Panc1 (cell line): Measurements from ENCODE around the gene ZBTB46. TPM values are rescaled to one million over a fixed set of nuclear protein-coding genes. Genes with fewer than 3 reads are reported as not detected.

Experiments
- ATAC-seq: fragments of 200-7000 bp; cut with Tn5 transposase; 2 replicates; pipeline ENCODE4 v1.9.1; 2020; ENCODE audit warnings: mild to moderate bottlenecking, moderate library complexity
- BruUV-seq: library from RNA; stranded (reverse); fragments of 400-500 nt; replicated peaks from 2 replicates; lab custom pipeline; 2021; lab: Mats Ljungman, UMichigan
- CTCF ChIA-PET: fragments of 300-600 bp; sonication (Branson Sonifier 250); formaldehyde crosslinking; loops from one replicate; lab custom pipeline; 2022; ENCODE audit warnings: antibody characterized with exemption; lab: Charles Lee
- POLR2A ChIA-PET: fragments of 300-600 bp; sonication (Branson Sonifier 250); formaldehyde crosslinking; loops from one replicate; lab custom pipeline; 2022; ENCODE audit warnings: antibody characterized with exemption; lab: Charles Lee
- DNase-seq: peaks from one replicate; pipeline ENCODE4 v3.0.0-alpha.2; 2010; ENCODE audit warnings: low read depth, low spot score
- H3K27ac ChIP-seq: 2 replicates; pipeline ENCODE4 v1.5.1; 2011; ENCODE audit warnings: mild to moderate bottlenecking, low read length, inconsistent platforms
- H3K27me3 ChIP-seq: fragments of 200-500 bp; sonication (Bioruptor generic); 2 replicates; pipeline ENCODE4 v1.6.0; 2014; ENCODE audit warnings: low read length, inconsistent platforms; ENCODE audit not compliant: control insufficient read depth, insufficient read depth
- H3K36me3 ChIP-seq: fragments of 200-500 bp; sonication (Bioruptor generic); 2 replicates; pipeline ENCODE4 v1.5.1; 2014; ENCODE audit warnings: inconsistent platforms, mild to moderate bottlenecking, low read length, moderate library complexity; ENCODE audit not compliant: control insufficient read depth, insufficient read depth
- H3K4me1 ChIP-seq: 2 replicates; pipeline ENCODE4 v1.5.1; 2011; ENCODE audit warnings: inconsistent platforms, mild to moderate bottlenecking, low read length, moderate library complexity; ENCODE audit not compliant: control insufficient read depth, insufficient read depth
- H3K4me3 ChIP-seq, 2 experiments: 2 replicates each; pipeline ENCODE4 v1.5.1; 2011 to 2012; ENCODE audit warnings: low read depth in 2 of 2, low read length in 2 of 2, mild to moderate bottlenecking in 2 of 2, inconsistent platforms in 1 of 2, moderate library complexity in 1 of 2
- H3K9me3 ChIP-seq: fragments of 200-500 bp; sonication (Bioruptor generic); 2 replicates; pipeline ENCODE4 v1.5.1; 2014; ENCODE audit warnings: low read depth, mild to moderate bottlenecking, inconsistent platforms, low read length, moderate library complexity; ENCODE audit not compliant: control insufficient read depth, insufficient read depth
- CTCF ChIP-seq: fragments of 450-650 bp; IDR thresholded peaks from 2 replicates; pipeline ENCODE4 v1.5.1; 2017; ENCODE audit warnings: mild to moderate bottlenecking
- POLR2AphosphoS5 ChIP-seq: IDR thresholded peaks from 2 replicates; pipeline ENCODE4 v1.6.1; 2012; ENCODE audit warnings: mild to moderate bottlenecking, low read depth, low read length, moderate library complexity
- SIN3A ChIP-seq: IDR thresholded peaks from 2 replicates; pipeline ENCODE4 v1.6.1; 2012; ENCODE audit warnings: low read depth, mild to moderate bottlenecking, low read length, moderate library complexity, borderline replicate concordance; ENCODE audit not compliant: insufficient read depth
- TCF7L2 ChIP-seq: IDR thresholded peaks from 2 replicates; pipeline ENCODE4 v1.6.1; 2011; ENCODE audit warnings: mild to moderate bottlenecking, low read depth, low read length, inconsistent platforms
- in situ Hi-C: cut with HindIII; loops from 2 replicates; pipeline ENCODE4 v1.10.0; 2016; ENCODE audit warnings: low sequenced_read_pairs, low pct_unique_long_range_greater_than_20kb
- intact Hi-C: fragments of 100-400 bp; cut with micrococcal nuclease; formaldehyde crosslinking; loops from one replicate; pipeline ENCODE4 v1.10.0; 2022; ENCODE audit not compliant: unreplicated experiment
- total RNA-seq: library from RNA; stranded (reverse); gene quantifications from one replicate; pipeline ENCODE4 v1.2.1, GENCODE V29; 2021; ENCODE audit not compliant: unreplicated experiment
- TF ChIP-seq, protein P1 (sequence below), 2 experiments: IDR thresholded peaks; 2 replicates each; pipeline ENCODE4 v1.6.1; 2011 to 2012; ENCODE audit warnings: low read depth in 2 of 2, control low read depth in 1 of 2, low read length in 1 of 2, mild to moderate bottlenecking in 1 of 2, moderate library complexity in 1 of 2; ENCODE audit not compliant: insufficient read depth in 1 of 2

ZBTB46 gene
- total RNA-seq, 1 experiment from 2014 or later: 15.2 TPM

DNA sequence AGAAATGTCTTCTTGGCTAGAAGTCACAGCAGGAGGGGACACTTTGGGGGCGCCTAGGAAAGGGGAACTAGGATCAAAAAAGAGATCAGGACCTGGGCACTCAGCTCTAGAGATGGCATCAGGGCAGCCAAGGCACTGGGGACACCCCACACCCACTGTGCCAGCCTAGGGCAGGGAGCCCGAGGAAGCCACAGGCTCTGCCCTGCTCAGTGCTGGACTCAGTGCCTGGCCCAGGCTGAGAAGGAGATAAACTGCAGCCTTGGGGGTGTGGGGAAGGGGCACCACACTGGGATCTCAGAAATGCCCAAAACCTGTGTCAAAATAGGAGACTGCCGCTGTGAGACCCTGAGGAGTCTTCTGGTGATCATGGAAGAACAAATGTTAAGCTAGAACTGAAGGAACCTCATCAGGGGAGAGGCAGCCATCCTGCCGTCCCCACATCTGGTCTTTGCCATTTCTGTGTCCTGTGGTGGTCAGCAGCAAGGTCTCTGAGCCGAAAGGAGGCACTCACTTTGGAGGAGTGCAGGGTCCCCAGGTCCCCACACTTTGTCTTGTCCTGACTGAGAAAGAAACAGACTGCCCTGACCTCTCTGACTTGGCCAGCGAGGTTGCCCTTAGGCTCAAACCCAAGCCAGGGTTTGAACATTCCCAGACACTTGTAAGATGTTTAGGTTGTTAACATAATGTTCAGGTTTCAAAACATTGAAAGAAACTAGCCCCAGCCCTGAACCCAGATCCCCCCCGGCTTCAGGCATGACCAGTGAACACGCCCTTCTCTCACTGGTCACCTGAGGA, 125.6 kb downstream of the ZBTB46 start:
- H3K36me3 ChIP-seq: peaks cover 9% of the 10 kb centered on the region; the same call in 1 of the 2 replicates
- ChIA-PET CTCF (no interaction called here), POLR2A (interaction anchor here (0.6 kb wide), 1 partner anchor 172 kb away, joined by 7 read pairs; no protein-coding TSS in a partner anchor)
- ATAC-seq (no peak), DNase-seq (no peak)
- peak overlapping the region in 1 of 2 experiments; percentile 76; a peak in 2 of 4 replicates for H3K4me3 ChIP-seq
- H3K27me3 ChIP-seq: no peaks in the 10 kb centered on the region
- in situ Hi-C loops: no loop called here
- TF ChIP-seq CTCF: no peak
- TF ChIP-seq TCF7L2: no peak
- TF ChIP-seq, protein P1, sequence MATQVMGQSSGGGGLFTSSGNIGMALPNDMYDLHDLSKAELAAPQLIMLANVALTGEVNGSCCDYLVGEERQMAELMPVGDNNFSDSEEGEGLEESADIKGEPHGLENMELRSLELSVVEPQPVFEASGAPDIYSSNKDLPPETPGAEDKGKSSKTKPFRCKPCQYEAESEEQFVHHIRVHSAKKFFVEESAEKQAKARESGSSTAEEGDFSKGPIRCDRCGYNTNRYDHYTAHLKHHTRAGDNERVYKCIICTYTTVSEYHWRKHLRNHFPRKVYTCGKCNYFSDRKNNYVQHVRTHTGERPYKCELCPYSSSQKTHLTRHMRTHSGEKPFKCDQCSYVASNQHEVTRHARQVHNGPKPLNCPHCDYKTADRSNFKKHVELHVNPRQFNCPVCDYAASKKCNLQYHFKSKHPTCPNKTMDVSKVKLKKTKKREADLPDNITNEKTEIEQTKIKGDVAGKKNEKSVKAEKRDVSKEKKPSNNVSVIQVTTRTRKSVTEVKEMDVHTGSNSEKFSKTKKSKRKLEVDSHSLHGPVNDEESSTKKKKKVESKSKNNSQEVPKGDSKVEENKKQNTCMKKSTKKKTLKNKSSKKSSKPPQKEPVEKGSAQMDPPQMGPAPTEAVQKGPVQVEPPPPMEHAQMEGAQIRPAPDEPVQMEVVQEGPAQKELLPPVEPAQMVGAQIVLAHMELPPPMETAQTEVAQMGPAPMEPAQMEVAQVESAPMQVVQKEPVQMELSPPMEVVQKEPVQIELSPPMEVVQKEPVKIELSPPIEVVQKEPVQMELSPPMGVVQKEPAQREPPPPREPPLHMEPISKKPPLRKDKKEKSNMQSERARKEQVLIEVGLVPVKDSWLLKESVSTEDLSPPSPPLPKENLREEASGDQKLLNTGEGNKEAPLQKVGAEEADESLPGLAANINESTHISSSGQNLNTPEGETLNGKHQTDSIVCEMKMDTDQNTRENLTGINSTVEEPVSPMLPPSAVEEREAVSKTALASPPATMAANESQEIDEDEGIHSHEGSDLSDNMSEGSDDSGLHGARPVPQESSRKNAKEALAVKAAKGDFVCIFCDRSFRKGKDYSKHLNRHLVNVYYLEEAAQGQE (IDR thresholded peaks at IDR 0.05; ENCODE audit: insufficient read depth in 1 of 2, low read depth in 2 of 2, low read length in 1 of 2): no peak
- TF ChIP-seq SIN3A: no peak
- no peak for TF ChIP-seq POLR2AphosphoS5
- H3K4me1 ChIP-seq: peaks cover 42% of the 10 kb centered on the region
- H3K9me3 ChIP-seq: no peaks in the 10 kb centered on the region
- BruUV-seq: no TSS peak
- peak overlapping the region; percentile 91 for H3K27ac ChIP-seq
- intact Hi-C loops: no loop called here

DNA sequence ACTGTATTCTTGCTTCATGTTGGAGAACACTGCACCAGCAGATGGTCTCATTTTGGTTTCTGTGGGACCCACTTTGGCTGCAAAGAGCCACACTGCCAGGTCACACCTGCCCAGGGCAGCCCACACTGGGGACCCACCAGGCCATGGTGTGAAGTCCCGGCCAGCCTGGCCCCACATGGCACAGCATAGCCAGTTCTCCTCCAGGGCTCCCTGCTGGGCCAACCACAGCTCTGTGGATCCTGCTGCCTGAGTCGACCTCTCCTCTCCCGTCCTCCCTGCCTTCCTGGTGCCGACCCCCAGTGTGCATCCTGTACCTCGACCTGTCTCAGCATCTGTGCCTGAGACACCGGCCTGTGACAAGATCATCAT, 126.3 kb downstream of the ZBTB46 start:
- no peak for ATAC-seq
- POLR2A ChIA-PET: no interaction called here
- H3K9me3 ChIP-seq: no peaks in the 10 kb centered on the region
- BruUV-seq: no TSS peak
- peaks cover 49% of the 10 kb centered on the region for H3K4me1 ChIP-seq
- intact Hi-C loops (no loop called here), in situ Hi-C loops (no loop called here)
- peaks cover 9% of the 10 kb centered on the region; the same call in 1 of the 2 replicates for H3K36me3 ChIP-seq
- CTCF ChIA-PET: no interaction called here
- H3K4me3 ChIP-seq: no peak overlapping the region
- no peak for DNase-seq
- H3K27me3 ChIP-seq: no peaks in the 10 kb centered on the region
- no peak for TF ChIP-seq POLR2AphosphoS5
- TF ChIP-seq, protein P1 (IDR thresholded peaks at IDR 0.05; ENCODE audit: insufficient read depth in 1 of 2, low read depth in 2 of 2, low read length in 1 of 2): no peak
- TF ChIP-seq CTCF: no peak
- TF ChIP-seq TCF7L2: no peak
- TF ChIP-seq SIN3A: no peak
- H3K27ac ChIP-seq: no peak overlapping the region
